Measurements from ENCODE around the gene CATSPER3. TPM values are rescaled to one million over a fixed set of nuclear protein-coding genes. Genes with fewer than 3 reads are reported as not detected.
A peak's percentile ranks its signal among the peaks of the same experiment; 100 is the strongest.

The CATSPER3 gene
- total RNA-seq, 4 donors from 2014 or later = 0.42 to 0.65 TPM; not detected in 2

- Histone ChIP-seq H3K4me3 (peak within 1 kb of the TSS; percentile 59 to 71 (median 62)), H3K36me3 (no peaks in the 10 kb centered on the region), H3K9me3 (no peaks in the 10 kb centered on the region), H3K27me3 (peaks cover 35 to 100% (median 75%) of the 10 kb centered on the region in 4 donors), H3K4me1 (peaks cover 35 to 62% (median 59%) of the 10 kb centered on the region in 4 donors), H3K27ac (replicated peaks in 1 of 4) (peak within 1 kb of the TSS; percentile 70 to 83 (median 72))
- DNase-seq (ENCODE audit: extremely low spot score) = no peak
- no CpG with 5 or more reads among the region's 49 CpGs for WGBS
- no peak for TF ChIP-seq POLR2AphosphoS5 (IDR thresholded peaks at IDR 0.05)
- no peak for TF ChIP-seq CTCF (IDR thresholded peaks at IDR 0.05)
- no peak for TF ChIP-seq POLR2A (IDR thresholded peaks at IDR 0.05; ENCODE audit: low read depth)
- TF ChIP-seq EP300 (IDR thresholded peaks at IDR 0.05) = no peak
- intact Hi-C loops (cut with DNase I) = no loop called here
These were observed 66.2 kb downstream of the CATSPER3 start, which contains the start of gene PITX1 for GRCh38 chr5:135033901-135034235. Gene PITX1 (minus strand): TSS chr5:135034228. CDS start chr5:135033881, 347 bp downstream.

GRCh38 chr5:135034236-135034962 is 66.7 kb downstream of the CATSPER3 start:
- Histone ChIP-seq H3K4me1 (peaks cover 38 to 62% (median 59%) of the 10 kb centered on the region in 4 donors), H3K36me3 (no peaks in the 10 kb centered on the region), H3K27ac (replicated peaks in 1 of 4) (peak overlapping the region; percentile 70 to 83 (median 72)), H3K9me3 (no peaks in the 10 kb centered on the region), H3K27me3 (peaks cover 41 to 100% (median 75%) of the 10 kb centered on the region in 4 donors), H3K4me3 (peak overlapping the region; percentile 59 to 71 (median 62))
- intact Hi-C loops (cut with DNase I) = no loop called here
- TF ChIP-seq POLR2A (IDR thresholded peaks at IDR 0.05; ENCODE audit: low read depth) (no peak), CTCF (IDR thresholded peaks at IDR 0.05) (no peak), POLR2AphosphoS5 (IDR thresholded peaks at IDR 0.05) (no peak), EP300 (IDR thresholded peaks at IDR 0.05) (no peak)
- WGBS = 29% methylated on average over 18 of the region's 65 CpGs
- no peak for DNase-seq (ENCODE audit: extremely low spot score)

- Histone ChIP-seq H3K27ac (replicated peaks in 1 of 4) (peak overlapping the region; percentile 70 to 83 (median 72)), H3K27me3 (peaks cover 41 to 100% (median 76%) of the 10 kb centered on the region in 4 donors), H3K9me3 (no peaks in the 10 kb centered on the region), H3K4me3 (peak overlapping the region; percentile 59 to 71 (median 62)), H3K36me3 (no peaks in the 10 kb centered on the region), H3K4me1 (peaks cover 45 to 65% (median 64%) of the 10 kb centered on the region in 4 donors)
- no peak for DNase-seq (ENCODE audit: extremely low spot score)
- no peak for TF ChIP-seq CTCF (IDR thresholded peaks at IDR 0.05)
- no peak for TF ChIP-seq EP300 (IDR thresholded peaks at IDR 0.05)
- no peak for TF ChIP-seq POLR2A (IDR thresholded peaks at IDR 0.05; ENCODE audit: low read depth)
- TF ChIP-seq POLR2AphosphoS5 (IDR thresholded peaks at IDR 0.05) = no peak
- WGBS = 80% methylated on average over 8 of the region's 14 CpGs
- intact Hi-C loops (cut with DNase I) = no loop called here
These were observed 67.4 kb downstream of the CATSPER3 start for GRCh38 chr5:135034963-135035677.

GRCh38 chr5:135035678-135036030 is 67.9 kb downstream of the CATSPER3 start:
- Histone ChIP-seq H3K36me3 (no peaks in the 10 kb centered on the region), H3K4me1 (peaks cover 40 to 65% (median 64%) of the 10 kb centered on the region in 4 donors), H3K27ac (replicated peaks in 1 of 4) (no peak overlapping the region), H3K4me3 (no peak overlapping the region), H3K9me3 (no peaks in the 10 kb centered on the region), H3K27me3 (peaks cover 40 to 100% (median 75%) of the 10 kb centered on the region in 4 donors)
- WGBS = 78% methylated on average over 5 of the region's 6 CpGs
- no peak for DNase-seq (ENCODE audit: extremely low spot score)
- no peak for TF ChIP-seq EP300 (IDR thresholded peaks at IDR 0.05)
- no peak for TF ChIP-seq CTCF (IDR thresholded peaks at IDR 0.05)
- no peak for TF ChIP-seq POLR2A (IDR thresholded peaks at IDR 0.05; ENCODE audit: low read depth)
- no peak for TF ChIP-seq POLR2AphosphoS5 (IDR thresholded peaks at IDR 0.05)
- intact Hi-C loops (cut with DNase I) = no loop called here

Measured in esophagus muscularis mucosa (tissue), 4 donors.